Loucy (cell line): Measurements from ENCODE around the gene TICRR.

Experiments used
- CTCF ChIP-seq: fragments of 200-600 bp; sonication (generic); conservative IDR thresholded peaks from 2 replicates; pipeline ENCODE4 v1.5.1; 2014; ENCODE audit warnings: mild to moderate bottlenecking, antibody characterized with exemption, low read length
- EZH2phosphoT487 ChIP-seq: fragments of 200-600 bp; IDR thresholded peaks from 2 replicates; pipeline ENCODE4 v1.6.1; 2018; ENCODE audit warnings: antibody characterized with exemption, mild to moderate bottlenecking, moderate library complexity, borderline replicate concordance

DNA sequence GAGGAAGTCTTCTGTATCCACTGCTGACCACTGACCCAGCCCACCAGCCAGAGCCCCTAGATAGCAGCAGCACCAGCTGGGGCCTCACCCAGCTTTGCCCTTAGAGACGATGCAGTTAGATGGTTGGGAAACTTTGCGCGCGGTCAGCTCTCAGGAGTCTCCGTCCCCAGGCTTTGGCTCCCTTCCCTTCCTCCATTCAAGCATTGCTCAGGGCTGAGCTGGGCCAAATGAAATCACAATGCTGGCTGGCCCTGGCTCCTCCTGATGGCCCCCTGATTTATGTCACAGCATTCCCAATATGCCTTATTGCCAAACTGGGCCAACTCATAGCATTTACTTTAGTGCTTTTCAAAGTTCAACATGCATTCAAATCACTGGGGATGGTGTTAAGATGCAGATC is 44.3 kb upstream of the TICRR start:
- TF ChIP-seq CTCF (no peak), EZH2phosphoT487 (no peak)
